Hepatocyte (in vitro differentiated cells): ENCODE measurements around the gene CD3E.

ENCODE experiments used
- CTCF ChIP-seq: fragments of 200-600 bp; sonication (generic); IDR thresholded peaks from 2 replicates; pipeline ENCODE4 v1.5.1; 2016; ENCODE audit warnings: antibody characterized with exemption, mild to moderate bottlenecking; ENCODE audit not compliant: poor library complexity
- EZH2phosphoT487 ChIP-seq: fragments of 200-600 bp; sonication (generic); IDR thresholded peaks from one replicate; pipeline ENCODE4 v1.6.1; 2018; ENCODE audit warnings: antibody characterized with exemption, mild to moderate bottlenecking, low read depth, moderate library complexity; ENCODE audit not compliant: unreplicated experiment, severe bottlenecking

GRCh38 chr11:118259138-118259537 is 45.4 kb upstream of the CD3E start:
- TF ChIP-seq CTCF: no peak
- TF ChIP-seq EZH2phosphoT487: no peak
